COLO829 (cell line): ENCODE measurements around the gene EDEM1.
"Not testable (repeated sequence)": the region's sequence is repeated elsewhere in the genome, so short reads cannot be mapped to it uniquely, and the experiment has no call there.

ENCODE experiments used
- DNase-seq: peaks from one replicate; pipeline ENCODE4 v3.0.0; 2012; ENCODE audit warnings: low spot score

Gene EDEM1

DNA sequence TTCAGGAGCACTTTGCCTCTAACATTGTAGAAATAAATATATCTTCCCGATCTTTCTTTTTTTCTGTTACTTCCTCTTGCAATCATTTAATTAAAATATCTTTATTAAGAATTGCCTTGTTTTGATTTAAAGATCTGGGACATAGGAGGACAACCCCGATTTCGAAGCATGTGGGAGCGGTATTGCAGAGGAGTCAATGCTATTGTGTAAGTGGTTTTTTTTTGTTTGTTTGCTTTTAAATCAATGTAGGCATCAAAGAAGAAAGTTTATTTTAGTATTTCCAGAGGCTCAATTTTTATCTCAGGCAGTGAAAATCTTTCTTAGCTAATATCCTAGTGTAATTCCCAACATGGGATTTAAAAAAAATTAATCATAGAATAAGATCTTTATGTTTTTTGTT lies 15.5 kb upstream of the EDEM1 start:
- DNase-seq = no peak

DNA sequence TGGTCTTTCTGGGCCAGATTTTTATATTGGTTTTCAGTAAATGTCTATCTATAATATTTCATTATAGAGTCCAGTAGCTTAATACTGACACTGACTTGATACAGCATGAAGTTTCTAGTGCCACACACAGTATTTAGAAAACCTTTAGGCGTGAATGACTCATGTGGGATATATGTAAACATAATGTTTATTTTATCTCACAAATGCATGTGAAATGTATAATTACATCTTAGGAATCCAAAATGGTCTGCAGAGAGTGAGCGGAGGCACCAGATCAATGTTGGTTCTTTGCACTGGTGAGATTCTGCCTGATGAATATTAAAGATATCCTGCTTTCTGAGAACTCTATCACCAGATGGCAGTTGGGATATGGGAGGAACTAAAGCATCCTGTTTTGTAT lies 8.5 kb upstream of the EDEM1 start:
- not testable (repeated sequence) for DNase-seq

DNA sequence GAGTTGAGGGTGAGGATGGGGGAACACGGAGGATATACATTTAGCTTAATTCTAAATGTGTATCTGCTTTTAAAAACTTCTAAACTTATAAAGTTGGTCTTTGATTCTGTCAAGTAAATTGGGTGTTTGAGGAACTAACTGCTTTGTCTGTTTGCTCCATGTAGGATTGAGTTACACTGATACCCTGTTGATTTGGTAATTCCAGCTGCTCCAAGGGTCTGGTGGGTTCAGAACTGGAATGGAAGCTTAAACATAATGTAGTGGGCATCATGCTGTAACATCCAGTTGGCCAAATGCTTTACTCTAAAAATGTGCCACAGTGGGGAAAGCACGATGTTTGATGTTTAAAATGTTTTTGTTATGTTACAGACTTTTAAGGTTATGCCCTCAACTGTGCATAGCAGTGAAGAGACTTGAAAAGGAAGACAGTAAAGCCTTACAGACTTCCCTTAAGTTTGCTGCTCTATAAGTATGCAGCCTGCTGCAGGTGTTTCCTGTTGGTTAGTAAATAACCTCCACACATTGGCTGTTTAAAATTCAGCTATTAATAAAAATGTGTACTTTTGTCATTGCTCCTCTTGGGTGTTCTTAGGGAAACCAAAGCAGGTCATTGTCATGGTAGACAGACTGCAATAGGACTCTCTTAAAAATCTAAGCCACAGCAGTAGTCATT lies 5.9 kb upstream of the EDEM1 start:
- no peak for DNase-seq

DNA sequence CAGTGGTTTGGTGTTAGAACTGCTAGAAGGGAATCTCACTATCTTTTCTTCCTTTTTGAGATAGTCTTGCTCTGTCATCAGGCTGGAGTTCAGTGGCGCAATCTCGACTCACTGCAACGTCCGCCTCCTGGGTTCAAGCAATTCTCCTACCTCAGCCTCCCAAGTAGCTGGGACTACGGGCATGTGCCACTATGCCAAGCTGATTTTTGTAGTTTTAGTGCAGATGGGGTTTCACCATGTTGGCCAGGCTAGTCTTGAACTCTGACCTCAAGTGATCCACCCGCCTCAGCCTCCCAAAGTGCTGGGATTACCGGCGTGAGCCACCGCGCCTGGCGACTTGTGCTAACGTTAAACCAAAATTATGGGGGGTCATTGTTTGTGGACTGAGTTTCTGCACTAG lies 3.8 kb upstream of the EDEM1 start:
- DNase-seq = not testable (repeated sequence)

DNA sequence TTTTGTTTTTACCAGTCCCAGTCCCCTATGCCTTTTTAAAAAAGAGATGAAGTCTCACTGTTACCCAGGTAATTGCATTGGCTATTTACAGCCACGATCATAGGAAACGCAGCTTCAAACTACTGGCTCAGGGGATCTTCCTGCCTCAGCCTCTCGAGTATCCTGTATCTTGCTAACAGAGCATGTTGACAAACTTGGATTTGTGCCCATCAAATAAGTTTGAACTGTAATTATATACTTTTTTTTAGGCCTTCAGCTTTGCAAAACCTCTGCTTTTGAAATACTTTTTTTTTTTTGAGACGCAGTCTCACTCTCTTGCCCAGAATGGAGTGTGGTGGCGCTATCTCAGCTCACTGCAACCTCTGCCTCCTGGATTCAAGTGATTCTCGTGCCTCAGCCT lies 3.0 kb upstream of the EDEM1 start:
- DNase-seq = no peak

DNA sequence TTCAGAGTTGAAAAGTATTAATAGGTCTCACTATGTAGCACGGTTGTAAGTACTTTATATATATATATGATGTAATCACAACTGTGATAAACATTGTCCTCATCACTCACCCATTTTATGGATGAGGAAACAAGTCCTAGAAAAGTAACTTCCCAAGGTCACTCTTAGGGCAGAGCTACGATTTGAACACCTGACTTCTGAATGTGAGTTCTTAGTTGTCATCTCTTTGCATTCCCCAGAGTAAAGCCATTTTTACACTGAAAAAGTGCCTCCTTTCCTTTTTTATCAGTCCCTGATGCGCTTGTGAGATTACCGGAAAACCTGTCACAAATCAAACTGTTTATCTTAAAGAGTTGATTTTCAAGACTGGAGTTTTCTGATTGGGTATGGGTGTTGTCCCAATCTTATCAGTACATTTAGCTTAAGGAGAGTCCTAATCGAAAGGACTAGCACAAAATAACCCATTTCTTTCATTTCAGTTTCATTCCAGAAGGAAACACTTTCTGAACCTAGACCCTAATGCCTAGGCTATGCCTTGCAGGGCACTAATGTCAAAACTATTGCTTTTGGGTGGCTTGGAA lies 2.3 kb upstream of the EDEM1 start:
- DNase-seq = no peak

DNA sequence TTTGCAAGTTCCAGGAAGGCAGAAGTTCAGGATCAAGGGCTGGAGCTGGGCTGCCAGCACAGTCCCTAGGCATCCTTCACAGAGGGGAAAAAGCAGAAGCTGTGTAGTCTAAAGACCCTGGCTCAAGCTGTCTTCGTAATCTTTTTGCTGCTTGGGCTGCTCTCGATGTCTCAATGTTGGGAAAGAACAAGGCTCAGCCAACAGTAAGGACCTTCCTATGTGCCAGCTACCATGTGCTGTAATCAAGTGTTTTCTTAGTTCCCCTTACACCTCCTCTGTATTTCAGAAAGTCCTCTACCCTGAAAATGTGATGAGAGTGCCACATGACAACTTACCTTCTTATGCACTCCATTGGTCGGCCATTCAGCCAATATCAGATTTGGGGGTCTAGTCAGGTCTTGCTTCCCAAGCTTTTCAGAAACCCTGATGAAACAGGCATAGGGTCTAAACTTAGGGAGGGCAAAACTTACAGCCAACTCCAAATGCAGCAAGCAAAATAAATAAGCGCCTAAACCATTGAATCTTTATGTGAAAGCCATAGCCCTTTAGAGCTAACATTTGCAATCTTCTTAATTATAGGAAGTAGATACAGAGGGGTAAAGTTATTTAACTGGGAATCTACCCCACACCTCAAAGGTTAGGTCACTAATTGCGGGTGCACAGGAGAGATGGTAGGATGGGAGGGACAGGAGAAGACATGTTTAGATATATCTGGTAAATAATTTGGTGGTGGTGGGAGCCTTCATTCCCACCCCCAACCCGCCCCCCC lies 1.2 kb upstream of the EDEM1 start:
- DNase-seq = no peak

DNA sequence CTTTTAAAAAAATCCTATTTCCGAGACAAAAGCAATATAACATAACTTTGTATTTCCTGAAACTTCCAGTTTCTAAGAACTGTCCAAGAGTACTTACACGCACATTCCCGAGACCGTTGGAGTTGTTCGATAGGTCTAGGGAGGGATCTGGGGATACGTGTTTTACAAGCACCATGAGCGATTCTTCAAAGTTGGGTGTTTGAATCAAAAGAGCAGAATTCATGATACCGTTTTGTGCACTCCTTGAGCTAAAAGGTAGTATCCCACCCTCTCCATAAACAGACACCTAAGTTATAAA lies 700 bp upstream of the EDEM1 start:
- no peak for DNase-seq

DNA sequence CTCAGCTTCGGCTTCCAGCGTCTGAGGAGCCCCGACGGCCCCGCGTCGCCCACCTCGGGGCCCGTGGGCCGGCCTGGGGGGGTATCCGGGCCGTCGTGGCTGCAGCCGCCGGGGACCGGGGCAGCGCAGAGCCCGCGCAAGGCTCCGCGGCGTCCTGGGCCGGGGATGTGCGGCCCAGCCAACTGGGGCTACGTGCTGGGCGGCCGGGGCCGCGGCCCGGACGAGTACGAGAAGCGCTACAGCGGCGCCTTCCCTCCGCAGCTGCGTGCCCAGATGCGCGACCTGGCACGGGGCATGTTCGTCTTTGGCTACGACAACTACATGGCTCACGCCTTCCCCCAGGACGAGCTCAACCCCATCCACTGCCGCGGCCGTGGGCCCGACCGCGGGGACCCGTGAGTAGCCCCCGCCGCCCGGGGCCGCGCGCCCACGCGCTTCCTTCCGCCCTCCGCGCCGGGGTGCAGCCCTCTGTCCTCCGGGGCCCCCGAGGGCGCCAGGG lies 462 bp downstream of the EDEM1 start:
- no peak for DNase-seq

DNA sequence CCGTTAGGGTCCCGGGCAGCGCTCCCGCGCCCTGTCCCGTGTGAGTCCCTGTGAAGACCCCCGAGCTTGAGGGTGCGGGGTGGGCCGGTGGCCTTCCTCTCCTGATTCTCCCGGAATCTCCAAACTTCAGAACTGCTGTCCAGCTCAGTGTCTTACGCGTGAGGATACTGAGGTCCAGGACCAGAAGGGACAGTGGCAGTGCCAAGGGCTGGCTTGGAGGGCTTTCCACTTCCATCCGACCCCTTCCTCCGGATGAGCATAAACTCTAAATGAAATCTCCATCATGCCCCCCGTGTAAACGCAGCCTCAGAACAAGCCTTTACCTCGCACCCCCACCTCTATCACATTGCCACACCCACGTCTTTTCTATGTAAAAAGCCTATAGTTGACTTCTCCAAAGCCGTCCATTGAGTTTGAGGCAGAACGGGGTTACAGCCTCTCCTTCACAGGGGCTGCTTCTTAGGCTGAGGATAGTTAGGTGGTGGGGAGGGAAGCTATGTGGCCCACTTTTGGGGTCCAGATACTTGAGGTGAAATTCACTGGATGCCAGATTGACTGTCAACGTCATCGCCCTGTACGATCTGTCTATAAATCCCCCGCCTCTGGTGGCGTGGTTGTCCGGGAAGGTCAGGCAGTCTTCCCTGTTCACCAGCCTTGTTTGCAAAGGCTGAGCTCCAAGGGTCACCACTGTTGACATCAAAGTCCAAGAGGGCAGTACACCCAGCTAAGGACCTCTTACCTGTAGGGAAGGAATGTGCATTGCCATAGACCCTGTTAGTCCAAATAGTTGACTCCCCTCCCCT lies 1.1 kb downstream of the EDEM1 start:
- DNase-seq = no peak

DNA sequence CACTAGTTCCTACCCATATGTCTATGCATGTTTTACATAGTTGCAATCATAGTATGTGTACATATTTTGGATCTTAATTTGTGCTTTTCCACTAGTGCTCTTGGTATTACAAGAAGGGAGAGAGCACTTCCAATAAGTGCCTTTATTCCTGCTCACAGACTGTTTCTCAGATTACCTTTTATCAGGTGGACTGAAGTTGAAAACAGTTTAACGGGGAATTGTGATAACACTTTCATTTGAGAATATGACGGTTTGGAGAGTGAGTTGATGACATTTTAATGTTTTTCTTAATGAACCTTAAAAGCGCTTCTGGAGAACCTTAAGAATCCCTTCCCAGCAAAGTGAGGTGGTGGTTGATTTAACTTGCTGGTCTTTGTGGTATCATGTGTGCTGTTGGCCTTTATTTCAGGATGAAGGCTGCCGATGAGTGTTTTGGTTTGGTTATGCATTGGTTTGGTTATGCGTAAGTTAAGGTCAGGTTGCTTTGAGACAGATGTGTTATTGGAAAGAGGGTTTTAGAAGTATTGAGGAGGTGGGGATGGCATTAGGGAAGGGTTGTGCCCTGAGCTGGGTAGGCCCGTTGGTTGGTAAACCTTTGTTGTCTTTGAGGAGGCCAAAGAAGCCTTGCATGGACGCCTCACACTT lies 2.8 kb downstream of the EDEM1 start:
- no peak for DNase-seq

DNA sequence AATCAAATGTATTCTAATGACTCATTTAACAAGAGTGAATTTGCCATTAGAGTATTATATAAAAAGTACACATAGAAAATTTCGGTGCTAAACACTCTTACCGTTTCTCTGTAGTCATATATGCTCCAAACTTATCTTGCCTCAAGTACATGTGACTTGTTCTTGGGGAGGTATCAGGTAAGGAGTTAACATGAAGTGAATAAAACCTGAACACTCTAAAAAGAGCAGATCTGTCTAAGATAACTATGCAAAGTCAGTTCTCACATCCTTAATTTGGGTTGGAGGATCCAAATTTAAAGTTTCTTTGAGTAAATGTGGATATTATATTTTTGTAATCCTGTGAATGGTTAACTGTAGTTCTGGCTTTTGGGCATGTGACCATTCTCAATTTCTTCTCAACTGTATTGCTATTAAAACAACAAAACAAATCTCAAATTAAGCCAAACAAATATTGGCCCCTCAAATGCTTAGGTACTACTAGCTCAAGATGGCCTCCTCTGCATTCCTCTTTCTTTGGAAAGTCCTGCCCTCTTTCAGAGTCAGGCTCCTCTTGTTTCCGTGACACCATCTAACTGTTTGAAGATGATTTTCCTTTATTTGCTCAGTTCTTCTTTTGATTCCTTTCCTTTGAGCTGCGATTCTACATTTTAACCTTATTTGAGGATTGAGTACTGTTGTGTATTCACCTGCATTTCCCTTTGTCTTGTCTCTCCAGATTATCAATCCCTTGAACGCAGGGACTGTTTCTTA lies 4.2 kb downstream of the EDEM1 start:
- DNase-seq = no peak

DNA sequence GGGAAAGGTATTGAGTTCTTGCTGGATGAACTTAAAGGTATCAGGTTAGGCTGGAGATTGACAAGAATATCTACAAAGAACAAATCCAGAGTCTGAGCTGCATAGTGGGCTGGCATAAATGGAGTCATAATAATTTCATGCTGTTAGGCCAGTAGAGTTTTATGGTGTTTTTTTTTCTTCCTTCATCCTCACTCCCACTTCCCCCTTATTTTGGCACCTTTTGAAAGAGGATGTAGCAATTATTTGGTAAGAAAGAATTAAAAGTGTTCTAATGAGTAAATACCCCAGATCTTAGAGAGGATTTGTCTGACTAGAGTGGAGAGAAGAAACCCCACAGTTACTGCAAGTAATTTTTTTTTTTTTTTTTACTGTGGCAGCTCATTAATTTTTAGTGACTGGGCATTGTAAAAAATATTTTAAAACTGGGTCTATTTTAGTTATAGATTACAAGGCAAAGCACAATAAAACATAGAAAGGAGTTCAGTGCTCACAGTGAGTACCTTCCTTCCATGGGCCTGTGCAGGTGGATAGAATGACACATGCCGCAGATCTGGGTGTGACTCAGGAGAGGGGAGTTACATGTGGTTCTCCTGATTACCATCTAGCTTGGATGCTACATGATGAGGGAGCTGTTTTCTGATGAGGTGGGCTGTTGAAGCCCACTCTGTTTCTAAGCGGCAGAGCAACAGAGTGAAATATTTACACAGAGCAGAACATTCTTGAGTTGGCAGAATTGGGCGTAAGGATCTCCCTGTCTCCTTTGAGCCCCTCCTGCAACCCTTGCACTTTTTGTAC lies 5.3 kb downstream of the EDEM1 start:
- no peak for DNase-seq

DNA sequence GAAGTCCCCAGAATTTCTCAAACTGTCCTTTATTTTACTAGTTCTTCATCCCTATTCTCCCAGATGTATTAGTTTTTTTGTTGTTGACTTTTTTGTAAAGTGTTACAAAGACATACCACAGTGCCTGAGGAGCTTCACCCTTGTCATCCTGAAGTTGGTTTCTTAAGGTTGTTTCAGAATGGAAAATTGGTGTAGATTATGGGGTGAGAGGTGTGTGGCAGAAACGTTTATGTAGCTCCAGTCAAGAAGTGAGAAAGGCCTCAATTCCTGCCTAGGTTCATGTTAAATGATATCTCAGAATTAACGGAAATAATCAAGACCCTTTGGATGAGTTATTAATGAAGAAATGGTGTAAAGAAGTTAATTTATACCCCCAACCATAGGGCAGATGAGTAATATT lies 6.8 kb downstream of the EDEM1 start:
- no peak for DNase-seq

DNA sequence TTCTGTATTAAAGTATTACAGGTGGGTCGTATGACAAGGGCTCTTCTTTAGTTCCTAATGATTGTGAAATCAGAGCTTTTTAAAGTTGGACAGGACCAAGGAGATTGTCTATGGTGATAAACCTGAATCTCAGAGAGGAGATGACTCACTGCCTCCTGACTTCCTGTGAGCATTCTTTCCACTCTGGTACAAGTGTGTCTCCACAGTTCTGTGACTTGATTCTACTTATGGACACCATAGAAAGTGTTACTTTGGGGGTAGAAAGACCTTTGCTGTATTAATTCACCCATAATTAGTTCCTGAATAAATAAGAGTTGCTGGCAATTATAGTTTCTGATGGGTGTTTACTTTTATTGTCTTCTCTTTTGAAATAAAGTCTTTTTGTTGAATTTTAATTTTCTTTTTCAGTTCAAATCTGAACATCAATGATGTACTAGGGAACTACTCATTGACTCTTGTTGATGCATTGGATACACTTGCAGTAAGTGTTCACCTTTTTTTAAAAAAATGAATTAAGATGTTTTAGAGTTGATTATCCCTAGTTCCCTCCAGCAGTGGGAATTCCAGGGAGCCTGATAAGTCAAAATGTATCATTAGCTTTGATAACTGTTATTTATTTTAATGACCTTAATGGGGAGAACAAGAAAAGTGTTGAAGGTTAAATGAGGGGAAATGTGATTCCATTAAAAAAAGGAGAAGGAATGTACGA lies 7.4 kb downstream of the EDEM1 start:
- DNase-seq = peak; percentile 82

DNA sequence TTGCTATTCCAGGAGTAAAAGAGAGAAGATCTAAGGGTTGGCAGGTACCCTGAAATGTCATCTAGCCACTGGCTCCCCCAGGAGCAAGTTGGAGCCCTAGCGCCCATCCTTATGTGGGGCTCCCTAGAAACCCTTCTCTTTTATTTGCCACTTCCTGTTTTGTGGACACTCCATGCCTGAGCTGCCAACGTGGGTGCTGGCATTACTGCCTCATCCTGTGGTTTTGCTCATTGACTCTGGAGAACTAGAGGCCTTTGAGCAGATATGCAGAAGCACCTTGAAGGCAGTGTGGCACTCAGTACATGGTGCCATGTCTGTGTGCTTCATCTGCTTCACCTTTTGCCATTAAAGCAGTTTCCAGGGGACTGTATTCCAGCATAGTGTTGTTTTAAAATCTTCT lies 8.1 kb downstream of the EDEM1 start:
- no peak for DNase-seq

DNA sequence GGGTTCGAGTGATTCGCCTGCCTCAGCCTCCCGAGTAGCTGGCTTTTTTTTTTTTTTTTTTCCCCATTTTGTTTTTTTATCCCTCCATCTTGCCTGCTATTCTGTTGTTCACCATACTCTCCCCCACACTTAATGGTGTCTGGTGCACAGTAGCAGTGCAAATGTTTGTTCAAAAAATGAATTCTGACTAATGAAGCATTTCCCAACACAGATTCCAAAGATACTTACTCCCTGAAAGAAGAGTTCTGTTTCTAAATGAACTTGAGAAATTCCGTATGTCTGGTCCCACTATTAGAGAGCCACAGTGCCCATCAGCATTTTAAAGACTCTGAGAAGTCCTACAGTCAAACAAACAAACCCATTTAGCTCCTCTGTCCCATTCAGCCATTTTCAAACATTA lies 9.5 kb downstream of the EDEM1 start:
- DNase-seq = no peak

DNA sequence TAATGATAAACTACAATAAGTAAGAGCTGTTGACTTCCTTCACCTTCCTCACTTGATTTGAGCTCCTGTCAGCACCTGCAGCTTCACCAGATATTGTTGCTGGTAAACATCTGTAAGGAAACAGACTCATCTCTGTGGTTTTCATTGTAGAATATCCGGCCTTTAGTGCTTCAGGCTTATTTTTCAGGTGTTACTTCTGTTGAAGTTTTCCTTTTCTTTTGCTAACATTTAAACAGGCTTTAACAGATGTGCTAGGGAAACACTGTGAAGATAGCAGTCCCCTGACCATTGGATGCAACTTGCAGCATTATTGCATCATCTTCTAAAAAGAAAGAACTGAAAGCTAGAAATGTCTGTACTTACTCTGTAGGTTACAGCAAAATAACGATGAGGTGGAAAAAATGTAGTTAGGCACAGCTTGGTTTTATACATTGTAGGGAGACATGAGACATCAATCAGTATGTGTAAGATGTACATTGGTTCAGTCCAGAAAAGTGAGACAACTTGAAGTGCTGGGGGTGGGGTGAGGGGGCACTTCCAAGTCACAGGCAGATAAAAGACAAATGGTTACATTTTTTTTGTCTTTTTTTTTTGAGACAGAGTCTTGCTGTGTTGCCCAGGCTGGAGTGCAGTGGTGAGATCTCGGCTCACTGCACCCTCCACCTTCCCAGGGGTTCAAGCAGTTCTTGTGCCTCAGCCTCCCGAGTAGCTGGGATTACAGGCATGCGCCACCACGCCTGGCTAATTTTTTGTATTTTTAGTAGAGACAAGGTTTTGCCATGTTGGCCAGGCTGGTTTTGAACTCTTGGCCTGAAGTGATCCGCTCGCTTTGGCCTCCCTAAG lies 10.2 kb downstream of the EDEM1 start:
- DNase-seq = no peak

DNA sequence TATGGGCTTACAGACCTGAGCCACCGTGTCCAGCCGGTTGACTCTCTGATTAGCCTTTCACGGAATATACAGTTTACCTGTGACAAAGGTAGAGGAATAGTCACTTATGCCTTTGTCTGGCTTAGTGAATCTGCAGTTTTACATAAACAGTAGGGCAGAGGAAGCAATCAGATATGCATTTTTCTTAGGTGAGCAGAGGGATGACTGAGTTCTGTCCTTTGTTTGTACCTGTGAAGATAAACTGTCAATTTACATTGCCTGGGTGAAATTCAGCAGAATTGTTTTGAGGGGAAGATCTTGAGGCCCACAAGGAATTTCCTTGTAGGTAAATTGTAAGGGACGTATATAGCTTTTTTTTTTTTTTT lies 10.8 kb downstream of the EDEM1 start:
- no peak for DNase-seq
